ENCODE measurements around the gene SNRNP25. TPM values are rescaled to one million over a fixed set of nuclear protein-coding genes. Genes with fewer than 3 reads are reported as not detected.

The SNRNP25 gene
- polyA plus RNA-seq, 3 donors, result 18.5 to 32.2 (median 31.6) TPM

DNA sequence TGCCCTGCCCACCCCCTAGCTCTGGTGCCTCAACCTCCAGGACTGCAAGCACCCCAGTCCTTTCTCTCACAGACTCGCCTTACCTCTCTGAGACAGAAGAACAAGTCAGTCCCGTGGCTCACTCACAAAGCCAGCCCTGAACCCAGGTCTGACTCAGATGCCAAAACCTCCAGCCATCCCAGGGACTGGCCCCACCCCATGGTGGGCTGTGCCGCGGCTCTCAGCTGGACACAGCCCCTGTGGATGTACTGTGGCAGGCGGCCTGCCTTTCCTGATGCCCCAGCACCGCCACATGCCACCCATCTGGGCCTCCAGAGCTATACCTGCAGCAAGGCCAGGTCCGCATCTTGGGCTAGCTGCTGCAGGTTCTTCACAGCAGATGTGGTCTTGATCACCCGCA, 44.2 kb downstream of the SNRNP25 start:
- no peaks in the 10 kb centered on the region for H3K4me1 ChIP-seq (ENCODE audit: control insufficient read depth in 1 of 2, insufficient read depth in 2 of 2, low read length in 2 of 2)
- peak overlapping the region in 3 of 7 donors; percentile 5 to 76 (median 56) for H3K27ac Mint-ChIP-seq
- no peak overlapping the region for H2AFZ ChIP-seq (ENCODE audit: insufficient read depth, low read depth, low read length, poor library complexity, severe bottlenecking)
- no peak overlapping the region for H3K4me2 ChIP-seq (replicated peaks; ENCODE audit: extremely low read depth, low read length, poor library complexity, severe bottlenecking)
- peaks cover 0 to 2% (median 0%) of the 10 kb centered on the region in 7 donors for H3K9me3 Mint-ChIP-seq
- H4K20me1 ChIP-seq (ENCODE audit: insufficient read depth, low read length), result no peaks in the 10 kb centered on the region
- intact Hi-C loops (cut with micrococcal nuclease), result loop anchor here (1.0 kb wide), 1 partner anchor 33 kb away; no protein-coding TSS in a partner anchor
- no peak overlapping the region for H3K27ac ChIP-seq (ENCODE audit: low read depth in 1 of 2, low read length in 2 of 2)
- peaks cover 0 to 2% (median 0%) of the 10 kb centered on the region in 3 donors for H3K27me3 Mint-ChIP-seq (ENCODE audit: low read depth in 3 of 3)
- no peaks in the 10 kb centered on the region for H3K79me2 ChIP-seq (ENCODE audit: insufficient read depth, low read length)
- DNase-seq, result no peak
- no peak overlapping the region for H3K9ac ChIP-seq (ENCODE audit: insufficient read depth, low read length, poor library complexity, severe bottlenecking)
- peaks cover 0 to 10% of the 10 kb centered on the region in 2 donors for H3K36me3 ChIP-seq (replicated peaks in 1 of 2; ENCODE audit: control insufficient read depth in 1 of 2, insufficient read depth in 2 of 2, low read length in 2 of 2)
- no peak for TF ChIP-seq CTCF (IDR thresholded peaks at IDR 0.05)
- no peaks in the 10 kb centered on the region for H3K27me3 ChIP-seq (ENCODE audit: control insufficient read depth in 2 of 2, insufficient read depth in 2 of 2, low read length in 2 of 2)
- H3K4me3 Mint-ChIP-seq, result no peak overlapping the region
- H3K4me1 Mint-ChIP-seq, result peaks cover 7% of the 10 kb centered on the region
- H3K36me3 Mint-ChIP-seq, result peaks cover 35 to 53% of the 10 kb centered on the region in 2 donors
- WGBS (ENCODE audit: insufficient coverage), result 99% methylated on average over 8 of the region's 8 CpGs
- H3K9me3 ChIP-seq (replicated peaks in 1 of 2; ENCODE audit: control insufficient read depth in 1 of 2, insufficient read depth in 1 of 2, low read length in 2 of 2), result no peaks in the 10 kb centered on the region
- no peak overlapping the region for H3K4me3 ChIP-seq (replicated peaks in 1 of 3; ENCODE audit: low read depth in 2 of 3, low read length in 3 of 3)

GRCh38 chr16:100989-101388, 47.4 kb downstream of the SNRNP25 start:
- Histone ChIP-seq H2AFZ (ENCODE audit: insufficient read depth, low read depth, low read length, poor library complexity, severe bottlenecking) (no peak overlapping the region), H3K9me3 (replicated peaks in 1 of 2; ENCODE audit: control insufficient read depth in 1 of 2, insufficient read depth in 1 of 2, low read length in 2 of 2) (no peaks in the 10 kb centered on the region), H3K4me2 (replicated peaks; ENCODE audit: extremely low read depth, low read length, poor library complexity, severe bottlenecking) (no peak overlapping the region), H3K9ac (ENCODE audit: insufficient read depth, low read length, poor library complexity, severe bottlenecking) (no peak overlapping the region), H3K27ac (ENCODE audit: low read depth in 1 of 2, low read length in 2 of 2) (no peak overlapping the region), H4K20me1 (ENCODE audit: insufficient read depth, low read length) (no peaks in the 10 kb centered on the region), H3K4me3 (replicated peaks in 1 of 3; ENCODE audit: low read depth in 2 of 3, low read length in 3 of 3) (no peak overlapping the region), H3K27me3 (ENCODE audit: control insufficient read depth in 2 of 2, insufficient read depth in 2 of 2, low read length in 2 of 2) (no peaks in the 10 kb centered on the region), H3K36me3 (replicated peaks in 1 of 2; ENCODE audit: control insufficient read depth in 1 of 2, insufficient read depth in 2 of 2, low read length in 2 of 2) (peaks cover 4 to 19% of the 10 kb centered on the region in 2 donors), H3K79me2 (ENCODE audit: insufficient read depth, low read length) (no peaks in the 10 kb centered on the region), H3K4me1 (ENCODE audit: control insufficient read depth in 1 of 2, insufficient read depth in 2 of 2, low read length in 2 of 2) (no peaks in the 10 kb centered on the region)
- peaks cover 43 to 54% of the 10 kb centered on the region in 2 donors for H3K36me3 Mint-ChIP-seq
- peaks cover 0 to 2% (median 0%) of the 10 kb centered on the region in 7 donors for H3K9me3 Mint-ChIP-seq
- DNase-seq, result no peak
- 100% methylated on average over 5 of the region's 5 CpGs for WGBS (ENCODE audit: insufficient coverage)
- H3K4me3 Mint-ChIP-seq, result no peak overlapping the region
- H3K27ac Mint-ChIP-seq, result no peak overlapping the region
- H3K4me1 Mint-ChIP-seq, result peaks cover 7% of the 10 kb centered on the region
- TF ChIP-seq CTCF (IDR thresholded peaks at IDR 0.05), result no peak
- intact Hi-C loops (cut with micrococcal nuclease), result no loop called here
- H3K27me3 Mint-ChIP-seq (ENCODE audit: low read depth in 3 of 3), result peaks cover 0 to 5% (median 0%) of the 10 kb centered on the region in 3 donors

All from CD14-positive monocyte (primary cell).